GM18520 (cell line): ENCODE results near the gene VAMP5.
A peak's percentile ranks its signal among the peaks of the same experiment; 100 is the strongest.
"Not testable (repeated sequence)": the region's sequence is repeated elsewhere in the genome, so short reads cannot be mapped to it uniquely, and the experiment has no call there.

Experiments
- ATAC-seq: cut with Tn5 transposase; IDR thresholded peaks from one replicate; pipeline ENCODE4 v1.9.1; 2021; ENCODE audit not compliant: unreplicated experiment

The VAMP5 gene

GRCh38 chr2:85583667-85584353 lies 421 bp upstream of the VAMP5 start:
- no peak for ATAC-seq

GRCh38 chr2:85584857-85585780 lies 888 bp downstream of the VAMP5 start:
- no peak for ATAC-seq

GRCh38 chr2:85585781-85586105 lies 1.5 kb downstream of the VAMP5 start:
- ATAC-seq: no peak

- no peak for ATAC-seq
Observed at GRCh38 chr2:85588236-85588635, 4.0 kb downstream of the VAMP5 start.

- ATAC-seq: no peak
Observed at GRCh38 chr2:85588645-85589044, 4.4 kb downstream of the VAMP5 start.

- ATAC-seq: no peak
Observed at GRCh38 chr2:85589181-85589580, 5.0 kb downstream of the VAMP5 start.

- no peak for ATAC-seq
Observed at GRCh38 chr2:85589982-85590791, 6.0 kb downstream of the VAMP5 start.

- no peak for ATAC-seq
Observed at GRCh38 chr2:85590950-85591349, 6.7 kb downstream of the VAMP5 start.

- ATAC-seq: no peak
Observed at GRCh38 chr2:85591563-85591962, 7.3 kb downstream of the VAMP5 start.

GRCh38 chr2:85592299-85592698 lies 8.1 kb downstream of the VAMP5 start:
- not testable (repeated sequence) for ATAC-seq

GRCh38 chr2:85593023-85593422 lies 8.8 kb downstream of the VAMP5 start:
- ATAC-seq: no peak

- no peak for ATAC-seq
Observed at GRCh38 chr2:85594715-85595300, 10.6 kb downstream of the VAMP5 start.

- ATAC-seq: peak; percentile 99
Observed at GRCh38 chr2:85595301-85596025, 11.2 kb downstream of the VAMP5 start, which contains the start of gene RNF181. Gene RNF181 (plus strand): TSS chr2:85595745. CDS start chr2:85595764, 19 bp downstream.

- ATAC-seq: no peak
Observed at GRCh38 chr2:85596026-85596333, 11.7 kb downstream of the VAMP5 start.

GRCh38 chr2:85596486-85597143 lies 12.4 kb downstream of the VAMP5 start:
- no peak for ATAC-seq

GRCh38 chr2:85597241-85597640 lies 13.0 kb downstream of the VAMP5 start:
- no peak for ATAC-seq

- ATAC-seq: no peak
Observed at GRCh38 chr2:85598594-85599340, 14.5 kb downstream of the VAMP5 start.

- ATAC-seq: no peak
Observed at GRCh38 chr2:85599468-85600234, 15.4 kb downstream of the VAMP5 start.

- ATAC-seq: no peak
Observed at GRCh38 chr2:85600235-85600575, 16.0 kb downstream of the VAMP5 start.
